Hematopoietic multipotent progenitor cell treated with erythropoietin and hydrocortisone succinate and interleukin-3 and kit ligand, for 8 days (in vitro differentiated cells): ENCODE measurements around the gene GABRB2.
"Not testable (repeated sequence)": the region's sequence is repeated elsewhere in the genome, so short reads cannot be mapped to it uniquely, and the experiment has no call there.

Source experiments
- DNase-seq: peaks from one replicate; pipeline ENCODE4 v3.0.0-alpha.2; 2015

GABRB2 gene

DNA sequence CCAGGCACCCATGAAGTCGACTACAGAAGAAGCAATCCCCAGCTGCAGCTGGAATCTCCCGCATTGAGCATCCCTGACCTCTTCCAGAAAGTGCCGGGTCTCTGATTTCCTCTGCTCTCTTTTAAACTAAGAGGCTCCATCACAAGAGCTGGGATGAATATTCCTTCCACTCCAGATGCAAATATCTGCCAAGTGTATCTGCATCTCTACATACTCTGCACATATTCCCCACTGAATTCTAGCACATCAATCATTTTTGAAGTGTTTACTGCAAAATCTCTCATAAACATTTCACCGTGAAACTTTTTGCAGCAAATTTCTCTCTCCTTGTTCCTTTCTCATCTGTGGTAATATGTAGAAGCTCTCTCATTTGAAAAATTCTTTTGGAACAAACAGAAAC is 161.5 kb downstream of the GABRB2 start:
- DNase-seq = no peak

DNA sequence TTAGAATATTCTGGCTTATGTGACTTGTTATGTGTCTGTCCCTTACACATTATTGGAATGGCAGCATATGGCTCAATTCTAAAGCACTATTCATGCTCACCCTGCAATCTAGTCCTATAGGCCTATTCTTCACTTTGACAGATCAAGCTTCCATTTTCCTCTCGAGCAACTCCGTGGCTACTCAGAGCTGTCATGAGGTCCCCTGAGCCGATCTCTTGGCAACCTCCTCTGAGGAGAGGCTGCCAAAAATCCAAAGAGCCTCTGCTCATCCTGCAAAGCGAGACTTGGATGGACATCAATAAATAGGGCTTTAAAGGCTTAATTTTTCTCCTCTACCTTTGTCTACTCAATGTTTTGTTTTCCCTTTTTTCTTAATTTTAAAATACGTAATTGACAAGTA is 163.8 kb downstream of the GABRB2 start:
- no peak for DNase-seq

DNA sequence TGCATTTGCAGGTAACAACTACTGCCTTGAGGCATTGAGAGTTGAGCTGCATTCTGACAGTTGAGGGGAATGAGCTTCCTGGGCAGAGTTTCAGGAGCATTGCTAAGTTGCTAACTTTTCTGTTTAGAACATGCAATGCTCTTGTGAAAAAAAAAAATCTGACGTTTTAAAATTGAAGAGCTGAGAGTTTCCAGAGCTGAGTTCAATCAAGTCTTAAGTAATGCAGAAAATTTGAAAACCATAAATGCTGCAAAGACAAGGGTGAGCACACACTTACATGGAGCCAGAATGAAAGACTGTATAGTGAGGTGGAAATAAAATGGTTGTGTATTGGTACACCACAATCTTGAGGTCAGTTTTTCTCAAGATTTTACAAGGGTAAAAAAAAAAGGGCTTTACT is 166.0 kb downstream of the GABRB2 start:
- no peak for DNase-seq

DNA sequence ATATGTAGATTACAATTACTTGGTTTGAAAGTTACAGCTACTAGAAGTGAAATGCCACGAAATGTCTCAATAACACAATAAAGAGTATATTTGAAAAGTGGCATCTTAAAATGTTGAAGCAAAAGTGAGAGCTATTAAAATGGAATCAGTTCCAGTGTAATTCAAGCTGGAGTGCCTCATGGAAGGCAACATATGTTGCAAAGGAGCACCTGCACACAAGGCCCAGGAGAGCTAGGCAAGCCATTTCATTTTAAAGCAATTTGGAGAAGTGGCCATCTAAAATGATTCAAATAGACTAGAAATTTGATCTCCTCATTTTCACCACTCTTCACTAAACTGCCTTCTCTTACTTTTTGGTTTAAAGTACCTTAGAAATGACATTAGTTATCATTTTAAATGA is 167.8 kb downstream of the GABRB2 start:
- no peak for DNase-seq

DNA sequence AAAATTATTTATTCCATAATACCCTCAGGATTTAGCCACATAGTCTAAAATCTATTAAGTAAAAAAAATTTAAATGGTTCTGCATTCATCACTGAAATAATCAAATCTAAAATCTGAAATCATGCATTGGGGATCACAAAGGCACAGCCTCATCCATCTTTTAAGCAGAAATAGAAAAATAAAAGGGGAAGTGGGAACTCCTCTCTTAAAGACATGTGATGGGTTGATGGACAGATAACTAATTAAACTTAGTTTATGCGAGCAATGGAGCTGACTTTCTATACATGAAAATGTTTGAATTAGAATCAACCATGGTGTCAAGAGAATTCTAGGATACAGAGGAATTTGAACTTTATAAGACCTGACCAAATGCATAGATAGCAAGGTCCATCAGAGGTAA is 170.5 kb downstream of the GABRB2 start:
- DNase-seq = no peak

DNA sequence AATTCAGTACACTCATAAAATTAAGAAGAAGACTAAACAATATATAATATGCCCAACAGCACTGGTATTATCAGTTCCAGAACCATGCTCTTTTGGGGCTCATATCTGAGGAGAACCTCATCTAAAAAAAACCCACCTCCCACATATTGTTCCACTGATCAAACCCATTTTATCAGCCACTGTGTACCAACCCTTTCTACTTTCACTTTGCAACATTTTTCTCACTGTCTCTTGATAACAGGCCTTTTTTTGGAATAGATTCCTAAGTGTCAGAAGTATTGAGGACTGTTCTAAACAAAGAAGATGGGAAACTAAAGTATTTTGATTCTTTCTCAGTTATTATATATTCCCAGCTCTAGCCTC is 173.2 kb downstream of the GABRB2 start:
- DNase-seq = no peak

DNA sequence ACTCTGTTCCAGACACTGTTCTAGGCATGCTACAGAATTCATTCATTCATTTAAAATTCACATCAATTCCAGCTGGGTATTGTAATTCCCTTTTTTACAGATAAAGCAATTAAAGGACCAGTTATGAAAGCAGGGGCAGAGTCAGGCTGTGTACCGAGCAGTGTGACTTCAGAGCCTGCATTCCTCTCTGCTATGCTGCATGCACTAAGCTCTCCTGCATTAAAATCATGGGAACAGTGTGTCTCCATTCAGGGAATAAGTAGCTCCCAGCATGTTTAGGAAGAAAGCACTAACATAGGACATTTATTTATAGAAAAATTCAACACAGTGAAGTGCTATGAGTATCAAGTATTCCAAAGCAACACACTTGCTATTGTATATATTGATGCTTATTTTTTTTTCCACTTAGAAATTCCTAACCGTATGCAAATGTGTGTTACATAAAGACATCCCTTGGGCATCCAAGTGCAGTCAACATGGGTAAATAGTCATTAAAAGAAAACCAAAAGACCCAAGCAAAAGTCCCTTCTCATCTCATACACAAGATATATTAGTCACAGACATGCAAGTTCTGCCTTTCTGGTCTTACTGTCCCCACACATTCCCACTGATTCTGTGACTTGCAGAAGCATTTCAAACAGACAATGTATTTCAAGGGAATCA is 173.7 kb downstream of the GABRB2 start:
- no peak for DNase-seq

DNA sequence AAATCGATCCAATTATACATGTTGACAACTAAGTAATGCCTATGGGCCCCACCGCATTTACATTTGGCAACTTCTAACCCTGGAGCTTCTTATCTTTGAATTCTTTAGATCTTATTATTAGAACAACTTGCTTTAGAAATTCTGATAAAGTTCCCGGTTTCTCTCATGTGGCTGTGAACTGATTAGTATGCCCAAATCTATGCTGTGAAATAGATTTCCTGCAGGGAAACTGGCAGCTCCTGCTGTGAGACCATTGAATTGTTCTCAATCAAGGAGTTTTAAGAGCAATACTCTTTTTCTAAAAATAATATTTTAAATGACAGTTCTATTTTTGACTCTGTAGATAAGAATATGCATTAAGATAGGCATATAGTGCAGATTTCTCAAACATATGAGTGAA is 177.5 kb downstream of the GABRB2 start:
- DNase-seq = no peak

DNA sequence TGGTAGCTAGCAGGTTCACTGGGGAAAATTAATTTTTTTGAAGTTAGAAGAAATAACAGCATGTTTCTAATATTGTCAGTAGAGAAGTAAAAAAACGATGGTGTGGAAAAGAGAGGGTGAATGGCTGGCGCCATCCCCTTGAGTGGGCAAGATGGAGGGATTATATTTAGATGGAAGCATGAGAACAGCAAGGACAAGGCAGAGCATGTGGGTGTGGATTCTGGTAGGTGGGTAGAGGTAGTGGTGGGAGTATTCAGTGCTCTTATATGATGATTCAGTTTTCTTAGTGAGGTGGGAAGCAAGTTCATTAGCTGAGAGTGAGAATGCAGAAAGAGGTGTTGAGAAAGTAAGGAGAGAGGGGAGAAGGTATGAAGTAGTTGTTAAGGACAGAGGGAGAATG is 188.1 kb downstream of the GABRB2 start:
- DNase-seq = no peak

DNA sequence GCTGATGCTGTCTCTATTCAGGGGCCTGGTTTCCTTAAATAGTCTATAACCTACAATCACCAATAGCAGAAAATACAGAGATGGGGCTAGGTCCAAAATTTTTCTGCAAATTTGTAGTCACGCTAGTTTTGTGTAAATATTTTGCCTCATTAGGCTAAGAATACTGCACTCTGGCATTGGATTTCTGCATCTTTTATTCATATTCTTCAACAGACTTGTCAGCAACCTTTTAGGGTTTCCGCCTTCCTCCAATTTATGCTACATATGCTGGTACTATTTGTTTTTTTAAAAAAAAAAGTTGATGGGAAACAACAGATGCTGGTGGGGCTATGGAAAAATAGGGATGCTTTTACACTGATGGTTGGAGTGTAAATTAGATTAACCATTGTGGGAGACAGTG is 202.3 kb downstream of the GABRB2 start:
- DNase-seq = no peak

DNA sequence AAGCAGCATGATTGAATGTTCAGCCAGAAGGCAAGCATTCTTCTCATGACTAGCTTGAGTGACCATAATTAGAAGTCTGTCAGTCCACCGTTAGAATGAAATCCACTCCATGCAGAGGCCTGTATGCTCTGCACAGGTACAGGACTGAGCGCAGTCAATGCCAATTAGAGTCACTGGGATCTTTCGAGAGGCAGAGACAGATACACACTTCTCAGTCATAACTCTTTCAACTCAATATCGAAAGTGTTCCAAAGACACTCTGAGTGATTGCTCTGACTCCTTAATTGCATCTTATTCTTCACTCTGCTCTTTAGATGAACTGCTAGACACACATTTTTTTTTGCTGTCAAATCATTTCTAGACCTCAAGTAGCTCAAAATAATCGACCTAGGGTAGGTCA is 203.6 kb downstream of the GABRB2 start:
- no peak for DNase-seq

DNA sequence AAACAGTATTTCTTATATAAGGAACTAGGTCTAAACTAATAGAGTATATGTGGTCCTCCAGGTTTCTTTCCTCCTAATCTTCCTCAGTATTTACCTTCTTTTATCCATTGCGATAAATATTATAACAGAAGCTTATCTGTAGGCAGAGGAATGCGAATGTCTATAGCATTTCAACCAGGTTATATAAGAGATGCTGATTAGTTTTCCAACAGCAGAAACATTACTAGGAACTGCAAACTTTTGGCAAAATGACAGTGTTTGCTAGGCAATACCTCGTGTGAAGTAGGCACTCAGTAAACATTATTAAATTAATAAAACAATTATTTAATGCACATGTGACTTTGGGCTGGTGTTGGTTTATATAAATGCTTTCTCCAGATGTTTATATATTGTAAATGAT is 206.5 kb downstream of the GABRB2 start:
- no peak for DNase-seq

DNA sequence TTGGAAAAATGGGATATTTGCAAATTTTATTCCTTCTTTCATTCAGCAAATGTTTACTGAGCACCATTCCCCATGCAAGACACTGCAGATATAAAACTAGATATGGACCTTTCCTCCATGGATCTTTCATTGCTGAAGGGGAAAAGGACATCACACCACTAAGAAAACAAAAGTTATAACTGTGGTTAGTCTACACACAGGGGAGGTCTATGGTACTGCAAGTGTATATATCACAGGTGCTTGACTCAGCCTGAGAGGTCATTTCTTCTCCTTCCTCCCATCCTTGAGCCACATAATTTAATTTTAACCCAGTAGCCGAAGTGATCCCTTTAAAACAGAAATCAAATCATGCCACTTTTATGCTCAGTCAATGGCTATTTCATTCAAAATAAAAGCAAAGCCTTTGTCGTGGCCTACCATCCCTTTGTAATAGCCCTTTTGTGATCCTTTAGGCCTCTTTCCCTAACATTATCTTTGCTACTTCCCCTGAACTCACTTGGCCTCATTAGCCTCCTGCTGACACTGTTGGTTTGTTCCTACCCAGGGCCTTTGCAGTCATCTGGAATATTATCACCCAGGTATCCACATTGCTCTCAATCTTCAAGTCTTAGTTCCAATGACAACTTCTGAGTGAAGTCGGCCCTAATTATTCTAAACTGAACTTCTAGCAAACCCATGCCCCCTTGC is 213.2 kb downstream of the GABRB2 start:
- no peak for DNase-seq

DNA sequence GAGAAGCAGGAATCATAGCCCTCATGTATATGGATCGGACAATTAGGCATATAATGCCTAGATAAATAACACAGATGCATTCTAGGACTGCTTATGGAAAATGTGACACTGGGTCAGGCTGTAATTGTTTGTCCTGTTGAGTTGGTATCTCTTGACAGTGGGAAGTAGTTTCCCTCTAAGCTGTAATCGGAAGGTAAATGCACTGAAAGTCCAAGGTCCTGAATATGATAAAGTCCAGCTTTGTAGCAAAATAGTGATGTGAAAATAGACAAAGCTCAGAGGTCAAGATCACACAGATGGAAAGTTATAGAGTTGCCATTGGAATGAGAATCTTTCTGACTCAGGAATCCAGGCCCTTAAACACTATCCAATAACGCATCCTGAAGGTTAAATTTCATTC is 214.2 kb downstream of the GABRB2 start:
- no peak for DNase-seq

DNA sequence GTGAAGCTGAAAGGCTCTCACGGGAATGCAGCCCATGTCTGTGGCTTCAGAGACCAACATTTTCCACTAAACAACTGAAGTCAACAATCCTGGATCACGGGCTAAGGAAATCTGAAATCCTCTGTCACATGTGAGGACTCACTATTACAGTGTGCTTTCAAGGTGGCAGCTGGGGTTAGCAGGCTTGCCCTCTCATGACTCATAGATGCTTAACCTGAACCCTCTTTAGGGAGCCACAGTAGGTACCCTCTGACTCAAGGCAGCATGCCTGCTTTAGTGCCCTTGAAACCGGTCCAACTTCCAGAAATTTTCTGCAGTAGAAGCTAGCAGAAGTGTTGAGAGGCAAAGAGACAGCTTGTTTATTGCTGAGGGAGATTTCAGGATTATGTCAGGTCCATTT is 232.5 kb downstream of the GABRB2 start:
- DNase-seq = no peak

DNA sequence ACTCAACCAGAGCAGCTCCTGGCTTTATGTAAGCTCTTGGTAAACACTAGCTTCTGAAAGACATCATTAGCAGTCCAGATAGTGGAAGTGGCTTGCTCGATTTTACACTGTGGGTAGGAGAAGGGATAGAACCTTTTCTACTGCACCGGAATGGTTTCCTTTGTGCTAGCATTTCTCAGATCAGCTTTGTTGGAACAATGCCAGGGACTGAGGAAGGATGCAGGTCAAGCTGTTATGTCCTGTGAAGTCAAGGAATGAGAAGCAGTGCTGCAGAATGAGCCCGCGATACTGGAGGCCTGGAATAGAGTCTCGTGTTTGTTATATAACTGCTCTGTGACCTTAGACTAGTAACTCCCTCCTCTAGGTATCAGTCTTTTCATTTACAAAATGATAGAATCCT is 233.6 kb downstream of the GABRB2 start:
- no peak for DNase-seq

DNA sequence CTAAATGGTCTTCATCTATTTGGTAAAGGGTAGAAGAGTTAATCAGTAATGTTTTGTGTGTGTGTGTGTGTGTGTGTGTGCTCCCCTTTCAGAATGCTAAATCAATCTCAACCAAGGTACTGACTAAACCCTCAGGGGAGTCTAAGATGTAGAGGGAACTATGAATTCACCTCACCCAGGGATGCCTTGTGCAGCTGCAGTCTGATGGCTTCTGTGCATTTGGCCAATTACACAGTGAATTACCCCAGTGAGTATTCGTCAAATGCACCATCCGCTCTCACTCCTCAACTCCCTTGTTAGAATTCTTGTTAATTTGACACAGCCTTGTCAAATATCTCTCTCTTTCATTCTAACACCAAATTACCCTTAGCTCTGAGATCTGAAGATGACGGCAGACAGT is 234.6 kb downstream of the GABRB2 start:
- DNase-seq = no peak

DNA sequence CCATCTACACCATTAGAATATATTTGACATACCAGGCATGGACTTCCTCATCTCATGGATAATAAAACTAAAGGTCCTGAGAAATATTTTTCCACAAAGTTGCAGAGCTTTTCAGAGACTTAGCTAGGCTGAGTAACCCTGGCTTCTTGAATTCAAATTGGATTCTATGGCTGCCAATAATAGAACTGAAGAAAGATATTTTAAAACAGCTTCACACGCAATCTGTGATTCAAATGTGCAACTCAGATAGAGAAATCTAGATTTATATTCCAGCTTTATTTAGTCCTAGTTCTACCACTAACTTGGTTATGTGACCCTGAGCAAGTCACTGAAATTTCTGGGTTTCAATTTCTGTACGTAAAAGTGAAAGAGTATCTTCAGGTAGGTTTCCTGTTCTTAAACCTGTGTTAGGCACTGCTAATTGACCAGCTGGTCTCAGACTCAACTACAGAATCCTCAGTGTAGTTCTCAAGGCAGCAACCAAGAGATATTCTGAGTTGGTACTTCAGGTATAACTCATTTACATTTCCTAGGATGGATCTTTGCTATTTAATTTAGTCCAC is 235.3 kb downstream of the GABRB2 start:
- no peak for DNase-seq

DNA sequence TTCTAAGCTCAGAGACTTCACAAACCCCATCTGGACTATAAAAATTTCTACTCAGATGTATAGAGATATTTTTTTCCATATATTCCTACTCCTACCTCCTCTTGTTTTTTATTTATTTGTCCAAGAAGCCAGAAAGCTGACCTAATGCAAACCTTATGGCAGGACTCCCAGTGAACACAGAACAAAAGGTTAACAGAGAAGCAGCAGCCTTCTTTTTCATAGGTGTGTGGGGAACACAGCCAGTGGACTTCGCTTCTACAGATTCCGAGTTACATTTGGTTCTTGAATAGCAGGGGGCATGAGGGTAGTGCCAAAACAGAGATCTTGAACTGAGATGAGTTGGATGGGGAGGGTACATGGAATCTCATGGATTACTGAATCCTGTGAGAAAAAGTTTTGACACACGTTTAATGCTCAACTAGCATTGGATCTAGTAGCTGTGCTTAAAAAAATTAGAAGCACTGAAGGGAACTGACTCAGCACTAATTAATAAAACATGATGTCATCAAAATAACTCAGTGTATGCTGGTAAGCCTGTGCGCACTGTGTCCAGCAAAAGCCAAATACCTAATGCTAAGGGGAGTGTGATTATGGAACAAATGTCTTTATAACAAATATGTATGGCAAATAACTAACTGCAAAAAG is 240.1 kb downstream of the GABRB2 start:
- DNase-seq = no peak

DNA sequence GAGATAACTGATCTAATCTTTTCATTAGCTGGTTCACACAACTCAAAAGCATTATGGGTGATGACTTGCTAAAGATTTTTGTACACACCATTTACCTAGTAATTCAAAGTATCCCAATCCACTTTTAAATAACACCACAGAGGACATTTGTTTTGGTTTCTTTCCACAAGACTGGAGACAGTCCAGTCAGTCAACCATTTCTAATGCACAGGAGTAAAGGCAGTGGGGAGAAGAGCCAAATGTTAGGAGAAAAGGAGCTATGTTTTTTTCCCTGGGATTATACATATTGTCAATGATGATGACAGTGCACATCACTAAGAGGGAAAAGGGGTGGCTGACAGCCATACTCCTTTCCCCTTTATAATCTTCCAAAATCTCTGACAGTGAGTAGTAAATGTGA is 240.9 kb downstream of the GABRB2 start:
- DNase-seq = no peak

DNA sequence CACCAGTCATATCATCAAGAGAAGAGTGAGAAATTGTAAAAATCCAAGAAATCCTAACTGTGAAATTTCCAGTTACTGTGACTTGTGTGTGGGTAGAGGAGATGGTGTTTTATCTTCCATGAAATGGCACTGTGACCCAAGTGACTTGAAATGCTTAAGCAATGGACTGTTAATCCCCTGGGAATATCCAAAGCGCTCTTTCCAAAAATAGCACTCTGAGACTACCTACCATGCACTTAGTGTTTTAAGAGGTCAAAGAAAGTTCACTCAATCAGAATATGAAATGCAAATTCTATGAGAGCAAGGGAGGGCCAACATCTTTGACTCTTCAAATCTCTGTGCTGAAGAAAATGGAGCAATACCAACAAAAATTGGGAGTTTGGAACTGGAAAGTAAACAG is 244.0 kb downstream of the GABRB2 start:
- no peak for DNase-seq

DNA sequence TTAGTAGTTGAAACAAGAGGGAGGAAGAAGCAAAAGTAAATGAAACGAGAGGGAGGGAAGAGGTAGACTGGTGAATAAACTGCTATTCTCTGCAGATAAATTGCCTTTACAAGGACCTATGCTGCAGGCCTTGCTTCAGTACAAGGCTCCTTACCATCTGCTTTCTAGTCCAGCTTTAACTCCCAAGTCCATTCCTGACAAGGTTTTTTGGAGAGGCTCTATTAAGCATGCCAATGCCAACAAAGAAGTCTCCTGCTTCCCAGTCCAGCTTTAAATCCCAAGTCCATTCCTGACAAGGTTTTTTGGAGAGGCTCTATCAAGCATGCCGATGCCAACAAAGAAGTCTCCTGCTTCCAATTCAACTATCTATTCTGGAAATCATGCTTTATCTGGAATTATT is 244.9 kb downstream of the GABRB2 start:
- no peak for DNase-seq

DNA sequence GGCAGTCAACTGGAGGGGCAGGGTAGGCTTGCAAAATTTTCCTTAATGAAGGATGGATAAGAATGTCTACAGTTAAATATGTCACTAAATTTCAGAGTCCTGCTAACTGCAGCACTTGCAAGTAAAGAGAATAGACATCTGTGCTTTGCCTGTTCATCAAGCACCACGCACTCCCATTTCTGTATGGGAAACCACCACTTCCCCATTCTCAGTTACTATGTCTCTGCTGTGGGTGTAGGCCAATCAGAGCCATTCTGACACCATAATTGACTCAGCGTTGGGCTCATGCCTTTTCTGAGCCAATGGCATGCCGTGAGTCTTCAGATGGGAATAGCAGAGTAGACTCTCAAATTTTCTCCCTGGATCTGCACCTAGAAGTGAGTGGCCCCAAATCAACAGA is 247.5 kb downstream of the GABRB2 start:
- no peak for DNase-seq

DNA sequence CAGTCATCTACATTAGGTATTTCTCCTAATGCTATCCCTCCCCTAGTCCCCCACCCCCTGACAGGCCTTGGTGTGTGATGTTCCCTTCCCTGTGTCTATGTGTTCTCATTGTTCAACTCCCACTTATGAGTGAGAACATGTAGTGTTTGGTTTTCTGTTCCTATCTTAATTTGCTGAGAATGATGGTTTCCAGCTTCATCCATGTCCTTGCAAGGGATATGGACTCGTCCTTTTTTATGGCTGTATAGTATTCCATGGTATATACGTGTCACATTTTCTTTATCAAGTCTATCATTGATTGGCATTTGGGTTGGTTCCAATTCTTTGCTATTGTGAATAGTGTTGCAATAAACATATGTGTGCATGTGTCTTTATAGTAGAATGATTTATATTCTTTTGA is 249.1 kb downstream of the GABRB2 start:
- DNase-seq = not testable (repeated sequence)
